Measurements from ENCODE around the gene ARSH.
"Not testable (repeated sequence)": the region's sequence is repeated elsewhere in the genome, so short reads cannot be mapped to it uniquely, and the experiment has no call there.

The ARSH gene, protein sequence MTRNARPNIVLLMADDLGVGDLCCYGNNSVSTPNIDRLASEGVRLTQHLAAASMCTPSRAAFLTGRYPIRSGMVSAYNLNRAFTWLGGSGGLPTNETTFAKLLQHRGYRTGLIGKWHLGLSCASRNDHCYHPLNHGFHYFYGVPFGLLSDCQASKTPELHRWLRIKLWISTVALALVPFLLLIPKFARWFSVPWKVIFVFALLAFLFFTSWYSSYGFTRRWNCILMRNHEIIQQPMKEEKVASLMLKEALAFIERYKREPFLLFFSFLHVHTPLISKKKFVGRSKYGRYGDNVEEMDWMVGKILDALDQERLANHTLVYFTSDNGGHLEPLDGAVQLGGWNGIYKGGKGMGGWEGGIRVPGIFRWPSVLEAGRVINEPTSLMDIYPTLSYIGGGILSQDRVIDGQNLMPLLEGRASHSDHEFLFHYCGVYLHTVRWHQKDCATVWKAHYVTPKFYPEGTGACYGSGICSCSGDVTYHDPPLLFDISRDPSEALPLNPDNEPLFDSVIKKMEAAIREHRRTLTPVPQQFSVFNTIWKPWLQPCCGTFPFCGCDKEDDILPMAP

DNA sequence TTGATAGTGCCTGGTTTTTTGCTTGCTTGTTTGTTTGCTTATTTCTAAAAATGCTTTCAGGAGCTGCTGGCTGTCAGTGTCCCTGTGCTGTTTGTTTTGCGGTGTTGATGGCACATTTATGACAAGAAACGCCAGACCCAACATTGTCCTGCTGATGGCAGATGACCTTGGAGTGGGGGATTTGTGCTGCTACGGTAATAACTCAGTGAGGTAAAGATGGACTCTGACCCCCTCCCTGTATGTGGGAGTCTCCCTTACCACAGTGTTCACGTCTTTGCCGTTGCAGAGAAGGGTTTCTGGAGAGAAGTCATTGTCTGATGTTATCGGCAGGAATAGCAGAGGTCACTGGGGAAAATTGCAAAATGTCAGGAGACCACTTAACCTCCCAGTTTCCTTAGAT is at the start of gene ARSH:
ARSH (plus strand) TSS at position 52 of the 400 bp plus-strand sequence; CDS start at position 119, 67 bp downstream.
- DNase-seq, result no peak

- no peak for DNase-seq
Observed at GRCh38 chrX:2958199-2958598, 48.1 kb upstream of the ARSH start.

DNA sequence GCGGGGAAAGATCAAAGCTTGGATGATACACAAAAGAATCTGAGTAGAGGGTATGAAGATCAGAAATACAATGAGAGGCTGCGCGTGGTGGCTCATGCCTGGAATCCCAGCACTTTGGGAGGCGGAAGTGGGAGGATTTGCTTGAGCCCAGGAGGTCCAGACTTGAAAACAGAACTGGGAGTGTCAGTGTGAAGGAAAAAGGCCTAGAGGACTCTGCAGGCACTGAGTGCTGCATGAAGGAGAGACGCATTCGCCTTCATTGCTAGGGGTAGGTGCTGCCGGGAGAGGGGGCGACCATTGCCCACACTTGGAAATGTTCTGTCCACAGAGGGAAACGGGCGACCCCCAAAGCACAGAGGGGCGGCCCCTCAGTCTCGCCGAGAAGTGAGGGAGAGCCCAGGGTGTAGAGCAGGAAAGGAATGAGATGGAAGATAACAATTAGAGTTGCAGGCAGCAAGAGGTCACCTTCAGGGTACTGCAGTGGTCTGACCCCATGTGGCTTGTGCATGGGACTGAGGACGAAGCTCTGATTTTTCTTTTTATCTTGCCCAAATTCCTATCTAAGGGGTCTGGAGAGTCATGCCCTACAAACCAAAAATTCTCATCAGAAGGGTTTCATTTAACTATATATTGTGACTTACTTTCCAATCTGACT is 45.4 kb upstream of the ARSH start:
- no peak for DNase-seq

- DNase-seq, result no peak
Observed at GRCh38 chrX:2962381-2962780, 44.0 kb upstream of the ARSH start.

DNA sequence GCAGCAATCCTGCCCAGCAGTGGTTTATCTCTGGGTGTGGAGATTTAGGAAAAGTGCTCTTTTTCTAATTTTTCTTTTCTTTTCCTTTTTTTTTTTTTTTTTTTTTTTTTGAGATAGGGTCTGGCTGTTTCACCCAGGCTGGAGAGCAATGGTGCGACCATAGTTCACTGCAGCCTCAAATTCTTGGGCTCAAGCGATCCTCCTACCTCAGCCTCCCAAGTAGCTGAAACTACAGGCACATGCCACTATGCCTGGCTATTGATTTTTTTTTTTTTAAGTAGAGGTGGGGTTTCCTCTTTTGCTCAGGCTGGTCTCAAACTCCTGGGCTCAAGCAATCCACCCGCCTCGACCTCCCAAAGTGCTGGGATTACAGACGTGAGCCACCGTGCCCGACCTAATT is 42.9 kb upstream of the ARSH start:
- not testable (repeated sequence) for DNase-seq

DNA sequence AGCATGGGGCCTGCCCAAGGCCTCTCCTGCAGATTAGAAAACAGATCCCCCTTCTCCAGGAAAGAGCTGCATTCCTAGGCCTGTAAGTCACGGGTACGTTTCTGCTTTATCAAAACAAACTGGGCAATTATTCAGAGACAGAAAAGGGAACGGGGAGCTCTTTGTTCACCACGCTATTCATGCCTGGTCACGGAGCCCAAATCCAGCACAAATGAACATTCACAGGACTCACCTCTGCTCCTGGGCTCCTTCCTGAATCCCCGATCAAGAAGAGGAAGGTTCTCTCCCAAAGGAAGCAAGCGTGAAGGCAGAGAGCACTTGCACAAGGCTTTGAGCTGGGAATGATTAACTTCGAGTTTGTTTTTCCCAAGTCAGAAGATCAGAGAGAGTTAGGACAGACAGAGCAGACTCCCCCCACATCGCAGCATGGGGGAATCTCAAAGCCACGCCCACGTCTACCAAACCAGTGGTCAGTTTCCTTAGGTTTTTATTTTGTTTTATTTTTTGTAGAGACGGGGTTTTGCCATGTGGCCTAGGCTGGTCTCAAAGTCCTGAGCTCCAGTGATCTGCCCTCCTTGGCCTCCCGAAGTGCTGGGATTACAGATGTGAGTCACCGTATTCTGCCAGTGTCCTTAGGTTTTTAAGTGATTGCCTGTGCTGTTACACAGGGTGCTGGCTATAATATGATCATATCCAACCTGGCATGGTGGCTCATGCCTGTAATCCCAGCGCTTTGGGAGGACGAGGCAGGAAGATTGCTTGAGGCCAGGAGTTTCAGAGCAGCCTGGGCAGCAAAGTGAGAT is 42.2 kb upstream of the ARSH start:
- not testable (repeated sequence) for DNase-seq

- no peak for DNase-seq
Observed at GRCh38 chrX:2965965-2966364, 40.4 kb upstream of the ARSH start.

DNA sequence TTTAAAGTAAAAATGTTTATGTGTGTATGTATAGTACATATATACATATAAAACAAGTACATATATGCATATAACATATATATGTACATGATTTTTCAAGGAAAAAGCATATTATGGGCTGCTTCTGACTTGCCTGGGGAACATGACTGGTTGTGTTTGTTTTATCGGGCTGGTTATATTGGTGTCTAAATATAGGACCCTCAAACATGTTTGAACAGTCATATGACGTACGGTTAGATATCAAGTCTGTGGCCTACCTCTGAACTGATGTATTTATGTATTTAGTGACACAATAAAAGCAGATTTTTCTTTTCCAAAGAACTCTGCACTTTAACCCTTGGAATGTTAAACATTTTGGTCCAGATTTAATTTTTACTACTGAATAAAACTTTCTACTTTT is 39.3 kb upstream of the ARSH start:
- no peak for DNase-seq

- DNase-seq, result no peak
Observed at GRCh38 chrX:2967584-2967983, 38.8 kb upstream of the ARSH start.

DNA sequence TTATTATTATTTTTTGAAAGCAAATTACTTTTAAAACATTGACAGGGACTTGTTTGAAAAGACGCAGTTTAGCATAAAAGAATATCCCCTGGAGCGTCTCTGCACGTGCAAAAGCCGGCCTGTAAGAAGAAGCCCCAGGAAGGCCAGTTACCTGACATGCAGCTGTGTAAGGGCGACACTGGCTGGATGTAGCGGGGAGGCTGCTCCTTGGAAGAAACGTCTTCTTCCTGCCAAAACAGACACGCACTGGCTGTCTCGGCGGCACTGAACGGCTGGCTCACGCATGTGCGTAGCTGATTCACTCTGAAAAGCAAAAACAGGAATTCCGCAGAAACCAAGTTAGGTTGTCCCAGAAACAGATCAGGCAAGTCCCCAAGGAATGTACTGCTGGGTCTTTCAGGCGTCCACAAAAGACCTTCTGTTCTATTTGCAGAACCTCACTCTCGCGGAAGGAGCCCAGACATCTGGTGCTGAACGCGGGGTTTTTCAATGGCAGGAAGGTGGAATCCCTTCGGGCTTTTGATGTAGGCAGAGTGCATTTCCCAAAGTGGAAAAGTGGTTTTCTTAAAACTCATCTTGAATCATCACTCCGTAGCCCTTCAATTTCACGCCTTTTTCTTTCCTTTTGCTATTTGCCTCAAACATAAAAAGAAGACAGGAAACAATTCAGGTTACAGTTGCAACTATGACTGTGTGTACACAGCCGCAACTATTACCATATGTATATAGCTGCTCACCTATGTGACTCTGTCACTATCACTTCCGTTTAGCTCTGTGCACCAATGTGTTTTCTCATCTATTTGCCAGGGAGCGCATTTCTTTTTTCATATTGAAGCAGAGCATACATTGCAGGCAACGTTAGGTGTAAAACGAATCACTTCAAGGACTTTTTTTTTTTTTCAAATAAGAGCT is 38.1 kb upstream of the ARSH start:
- no peak for DNase-seq

GRCh38 chrX:2969021-2969420 is 37.3 kb upstream of the ARSH start:
- no peak for DNase-seq

DNA sequence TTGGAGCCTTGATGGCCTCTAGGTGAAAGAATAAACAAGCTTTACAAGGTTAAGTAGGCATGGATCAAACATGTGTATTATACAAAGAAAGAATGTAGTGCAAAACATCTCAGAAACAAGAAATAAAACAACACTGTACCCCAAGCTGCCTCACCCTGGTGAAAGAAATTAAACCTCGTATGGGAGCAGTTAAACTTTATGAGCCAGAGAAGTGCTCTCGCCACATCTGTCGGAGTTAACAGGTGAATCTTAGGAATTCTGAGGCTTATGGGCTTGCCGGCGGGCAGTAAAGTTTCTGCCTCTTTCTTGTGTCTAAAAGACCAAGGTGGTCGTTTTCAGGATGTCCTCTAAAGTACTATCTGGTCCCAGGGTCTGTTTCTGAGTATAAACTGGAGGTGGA is 34.0 kb upstream of the ARSH start:
- no peak for DNase-seq

- DNase-seq, result no peak
Observed at GRCh38 chrX:2974961-2975360, 31.4 kb upstream of the ARSH start.

DNA sequence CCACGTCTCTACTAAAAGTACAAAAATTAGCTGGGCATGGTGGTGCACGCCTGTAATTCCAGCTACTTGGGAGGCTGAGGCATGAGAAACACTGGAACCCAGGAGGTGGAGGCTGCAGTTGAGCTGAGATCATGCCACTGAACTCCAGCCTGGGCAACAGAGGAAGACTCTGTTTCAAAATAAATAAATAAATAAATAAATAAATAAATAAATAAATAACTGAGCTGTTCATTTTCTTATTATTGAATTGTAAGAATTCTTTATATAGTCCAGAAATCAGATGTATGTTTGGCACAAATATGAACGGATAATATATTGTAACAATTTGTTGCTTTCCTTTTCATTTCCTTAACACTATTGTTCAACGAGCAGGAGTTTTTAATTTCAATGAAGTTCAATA is 27.7 kb upstream of the ARSH start:
- not testable (repeated sequence) for DNase-seq

GRCh38 chrX:2984342-2984741 is 22.0 kb upstream of the ARSH start:
- DNase-seq, result no peak

DNA sequence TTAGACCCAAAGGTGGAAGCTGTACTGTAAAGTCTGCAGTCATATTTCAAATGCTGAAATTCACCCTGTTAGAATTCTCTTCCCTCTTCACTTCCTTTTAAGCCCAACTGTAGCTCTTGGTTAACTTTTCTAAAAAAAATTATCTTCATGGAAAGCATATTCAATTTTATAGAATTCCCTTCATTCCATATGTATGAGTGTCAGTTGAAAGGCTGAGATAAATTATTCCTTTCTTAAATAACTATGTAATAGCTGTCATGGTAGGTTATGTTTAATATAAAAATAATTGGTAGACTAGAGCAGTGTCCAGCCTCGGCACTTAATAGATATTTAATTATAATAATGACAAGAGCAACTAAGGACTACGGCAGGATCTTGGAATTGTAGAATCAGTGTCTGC is 16.8 kb upstream of the ARSH start:
- no peak for DNase-seq

- no peak for DNase-seq
Observed at GRCh38 chrX:3010532-3010931, 4.2 kb downstream of the ARSH start.

DNA sequence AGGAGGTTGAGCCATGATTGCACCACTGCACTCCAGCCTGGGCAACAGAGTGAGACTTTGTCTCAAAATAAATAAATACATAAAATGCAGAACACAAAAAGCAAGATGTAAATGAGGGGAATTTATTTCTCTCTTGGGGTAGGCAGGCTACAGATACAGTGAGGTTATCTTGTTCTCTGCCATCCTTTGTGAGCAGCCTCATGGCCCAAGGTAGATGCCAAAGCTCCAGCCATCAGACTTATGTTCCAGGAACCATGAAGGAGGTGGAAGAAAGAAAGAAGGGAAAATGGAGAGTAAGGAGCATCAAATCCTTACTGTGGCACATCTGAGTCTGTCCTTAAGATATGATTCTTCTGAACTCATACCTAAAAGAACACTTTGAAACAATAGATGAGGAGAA is 11.1 kb downstream of the ARSH start:
- DNase-seq, result no peak

- DNase-seq, result no peak
Observed at GRCh38 chrX:3024176-3024575, 17.8 kb downstream of the ARSH start.

- no peak for DNase-seq
Observed at GRCh38 chrX:3026074-3026815, 19.9 kb downstream of the ARSH start.

DNA sequence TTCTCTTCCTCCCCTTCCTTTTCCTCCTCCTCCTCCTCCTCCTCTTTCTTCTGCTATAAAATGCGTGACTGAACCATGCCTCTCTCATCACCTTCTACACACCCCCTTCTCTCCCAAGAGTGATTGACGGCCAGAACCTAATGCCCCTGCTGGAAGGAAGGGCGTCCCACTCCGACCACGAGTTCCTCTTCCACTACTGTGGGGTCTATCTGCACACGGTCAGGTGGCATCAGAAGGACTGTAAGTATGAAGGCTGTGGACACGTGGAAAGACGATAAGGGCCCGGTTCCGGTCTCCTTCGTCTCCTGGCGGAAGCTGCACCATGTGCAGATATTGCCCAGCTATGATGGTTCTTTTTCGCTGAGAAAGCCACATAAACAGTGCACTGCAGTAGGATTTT is 22.8 kb downstream of the ARSH start:
- no peak for DNase-seq

DNA sequence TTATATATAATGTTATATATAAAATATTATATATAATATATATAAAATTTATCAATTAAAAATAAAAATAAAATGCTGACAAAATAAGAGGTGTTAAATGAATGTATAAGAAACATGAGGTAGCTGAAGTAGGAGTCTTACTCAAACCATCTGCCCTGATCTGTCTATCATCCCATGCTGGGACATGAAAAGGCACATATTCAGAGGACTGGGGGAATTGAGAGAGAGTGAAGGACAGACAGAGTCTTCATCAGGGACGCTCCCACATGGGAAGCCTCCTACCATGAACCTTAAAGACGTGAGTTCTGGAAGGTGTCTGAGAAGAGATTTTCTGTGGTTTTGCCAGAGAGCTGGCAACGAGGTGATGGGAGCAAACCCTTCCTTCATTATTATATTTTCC is 30.9 kb downstream of the ARSH start:
- DNase-seq, result no peak

Data from activated naive CD4-positive, alpha-beta T cell (primary cell).